GM19372 (cell line): ENCODE data around the gene KRT12.

Source experiments
- ATAC-seq: cut with Tn5 transposase; IDR thresholded peaks from one replicate; pipeline ENCODE4 v1.9.1; 2021; ENCODE audit warnings: mild to moderate bottlenecking, low read depth, moderate library complexity; ENCODE audit not compliant: unreplicated experiment

The KRT12 gene

GRCh38 chr17:40848583-40849235 is 18.3 kb downstream of the KRT12 start:
- no peak for ATAC-seq

GRCh38 chr17:40846515-40847144 is 20.4 kb downstream of the KRT12 start:
- ATAC-seq, result no peak

- ATAC-seq, result no peak
Observed at GRCh38 chr17:40844671-40845107, 22.3 kb downstream of the KRT12 start.

- ATAC-seq, result no peak
Observed at GRCh38 chr17:40843242-40843641, 23.8 kb downstream of the KRT12 start.

GRCh38 chr17:40841246-40841645 is 25.8 kb downstream of the KRT12 start:
- ATAC-seq, result no peak

- ATAC-seq, result no peak
Observed at GRCh38 chr17:40839194-40839593, 27.8 kb downstream of the KRT12 start.

- ATAC-seq, result no peak
Observed at GRCh38 chr17:40836020-40836419, 31.0 kb downstream of the KRT12 start.

- ATAC-seq, result no peak
Observed at GRCh38 chr17:40833882-40834281, 33.1 kb downstream of the KRT12 start.

GRCh38 chr17:40832840-40833239 is 34.2 kb downstream of the KRT12 start:
- ATAC-seq, result no peak

GRCh38 chr17:40830085-40830776 is 36.8 kb downstream of the KRT12 start:
- no peak for ATAC-seq

- ATAC-seq, result no peak
Observed at GRCh38 chr17:40828454-40829044, 38.5 kb downstream of the KRT12 start.

GRCh38 chr17:40827746-40828453 is 39.1 kb downstream of the KRT12 start:
- no peak for ATAC-seq

- ATAC-seq, result no peak
Observed at GRCh38 chr17:40825599-40825998, 41.4 kb downstream of the KRT12 start.

- ATAC-seq, result no peak
Observed at GRCh38 chr17:40824015-40824832, 42.8 kb downstream of the KRT12 start.

GRCh38 chr17:40822132-40822812 is 44.8 kb downstream of the KRT12 start, which contains the start of gene KRT10:
Gene KRT10, minus strand, starts transcription at chr17:40822614. Its CDS starts 29 bp downstream, at chr17:40822585.
- ATAC-seq, result no peak

- no peak for ATAC-seq
Observed at GRCh38 chr17:40821536-40821935, 45.5 kb downstream of the KRT12 start.

- no peak for ATAC-seq
Observed at GRCh38 chr17:40820228-40820838, 46.7 kb downstream of the KRT12 start.

- no peak for ATAC-seq
Observed at GRCh38 chr17:40819528-40820125, 47.4 kb downstream of the KRT12 start.
